D721Med (cell line): Measurements from ENCODE around the gene COPZ1.
A peak's percentile ranks its signal among the peaks of the same experiment; 100 is the strongest.

Experiments
- DNase-seq: peaks from one replicate; pipeline ENCODE4 v3.0.0; 2011; ENCODE audit warnings: low spot score; ENCODE audit not compliant: insufficient read length
- FAIRE-seq: peaks from 2 replicates; lab custom pipeline; 2011; peaks lifted over from hg19 to GRCh38; lab: Jason Lieb, UNC
- CTCF ChIP-seq: IDR thresholded peaks from 2 replicates; pipeline ENCODE4 v1.5.1; 2012; ENCODE audit warnings: mild to moderate bottlenecking, control low read depth; ENCODE audit not compliant: insufficient read depth; ENCODE audit errors: missing control alignments

Gene COPZ1

GRCh38 chr12:54395545-54395944 lies 70.6 kb downstream of the COPZ1 start:
- TF ChIP-seq CTCF = no peak
- FAIRE-seq (no peak), DNase-seq (no peak)

- no peak for TF ChIP-seq CTCF
- DNase-seq (no peak), FAIRE-seq (no peak)
These were observed 72.2 kb downstream of the COPZ1 start for GRCh38 chr12:54397157-54397556.

GRCh38 chr12:54398218-54398617 lies 73.3 kb downstream of the COPZ1 start:
- no peak for DNase-seq
- no peak for FAIRE-seq
- TF ChIP-seq CTCF = no peak

- peak; percentile 99 for TF ChIP-seq CTCF
- DNase-seq (peak; percentile 87), FAIRE-seq (no peak)
These were observed 74.3 kb downstream of the COPZ1 start for GRCh38 chr12:54398995-54399793.

- no peak for FAIRE-seq
- no peak for TF ChIP-seq CTCF
- no peak for DNase-seq
These were observed 76.2 kb downstream of the COPZ1 start for GRCh38 chr12:54401119-54401518.
